ENCODE data around the gene ZNF200.

ZNF200 gene

DNA sequence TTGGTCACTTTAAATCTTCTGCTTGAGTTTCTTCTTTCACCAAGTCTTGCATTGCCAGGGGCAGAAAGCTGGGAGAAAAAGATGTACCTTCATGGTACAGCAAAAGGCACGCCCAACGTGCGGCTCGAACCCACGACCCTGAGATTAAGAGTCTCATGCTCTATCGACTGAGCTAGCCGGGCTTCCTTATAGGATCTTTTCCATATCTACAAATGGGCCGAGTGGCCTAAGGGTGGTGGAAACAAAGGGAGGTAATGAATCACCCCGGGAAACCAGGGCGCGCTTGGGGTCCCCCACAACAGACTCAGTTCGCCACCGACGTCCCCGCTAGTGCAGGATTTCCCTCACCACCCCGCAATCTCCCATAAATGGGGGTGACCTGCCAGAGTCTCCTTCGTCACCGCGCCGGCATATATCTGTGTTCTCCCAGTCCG, 54.5 kb downstream of the ZNF200 start:
- H3K4me3 ChIP-seq (ENCODE audit: low read length): no peak overlapping the region
- no peak for TF ChIP-seq CTCF (conservative IDR thresholded peaks at IDR 0.05; ENCODE audit: low read length)
- DNase-seq (ENCODE audit: low read depth): no peak

DNA sequence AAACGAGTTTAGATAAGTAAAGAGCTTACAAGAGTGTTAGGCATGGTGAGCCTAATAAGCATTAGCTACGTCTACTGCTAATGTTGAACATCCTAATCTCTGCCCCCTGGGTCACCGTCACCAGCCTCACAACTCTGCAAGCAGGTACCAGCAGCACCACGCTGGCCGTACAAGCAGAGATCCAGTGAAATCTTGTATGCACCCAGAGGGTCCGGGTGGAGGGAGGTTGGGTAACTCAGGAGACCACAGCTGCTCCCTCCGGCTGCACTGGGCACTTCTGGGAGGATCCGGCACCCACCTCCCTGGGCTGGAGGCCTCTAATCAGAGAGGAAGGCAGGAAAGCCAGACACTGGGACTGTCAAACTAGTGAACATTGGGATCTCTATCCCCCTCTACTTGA, 55.3 kb downstream of the ZNF200 start:
- no peak for TF ChIP-seq CTCF (conservative IDR thresholded peaks at IDR 0.05; ENCODE audit: low read length)
- no peak overlapping the region for H3K4me3 ChIP-seq (ENCODE audit: low read length)
- no peak for DNase-seq (ENCODE audit: low read depth)

GRCh38 chr16:3175157-3176093, 59.5 kb downstream of the ZNF200 start:
- H3K4me3 ChIP-seq (ENCODE audit: low read length): no peak overlapping the region
- TF ChIP-seq CTCF (conservative IDR thresholded peaks at IDR 0.05; ENCODE audit: low read length): no peak
- no peak for DNase-seq (ENCODE audit: low read depth)

- DNase-seq (ENCODE audit: low read depth): no peak
- TF ChIP-seq CTCF (conservative IDR thresholded peaks at IDR 0.05; ENCODE audit: low read length): no peak
- no peak overlapping the region for H3K4me3 ChIP-seq (ENCODE audit: low read length)
These were observed 60.3 kb downstream of the ZNF200 start for GRCh38 chr16:3174618-3175148.

- TF ChIP-seq CTCF (conservative IDR thresholded peaks at IDR 0.05; ENCODE audit: low read length): peak; percentile 27; the same call in 1 of the 2 replicates
- no peak overlapping the region for H3K4me3 ChIP-seq (ENCODE audit: low read length)
- DNase-seq (ENCODE audit: low read depth): no peak
These were observed 60.9 kb downstream of the ZNF200 start for GRCh38 chr16:3173892-3174617.

Data from AG10803 (cell line).